HepG2 (cell line): ENCODE measurements around the gene CAT. TPM values are rescaled to one million over a fixed set of nuclear protein-coding genes. Genes with fewer than 3 reads are reported as not detected.
A peak's percentile ranks its signal among the peaks of the same experiment; 100 is the strongest.

Experiments used
- NFE2L1 ChIP-seq: sonication (generic); formaldehyde crosslinking; IDR thresholded peaks from 2 replicates; pipeline ENCODE4 v1.4.0; 2020; ENCODE audit warnings: missing genetic modification reagents, mild to moderate bottlenecking, borderline replicate concordance
- SALL1 ChIP-seq: sonication (generic); formaldehyde crosslinking; IDR thresholded peaks from 2 replicates; pipeline ENCODE4 v1.8.0; 2022; ENCODE audit warnings: mild to moderate bottlenecking, missing genetic modification reagents
- SOX13 ChIP-seq, 3 experiments: fragments of 450-650 bp in 1 of 3; sonication (generic) in 1 of 3; formaldehyde crosslinking in 1 of 3; IDR thresholded peaks in 2 of 3; conservative IDR thresholded peaks in 1 of 3; 2 replicates each; pipeline versions ENCODE4 v1.5.0 to v1.6.1; 2016 to 2020; ENCODE audit warnings: antibody characterized with exemption in 1 of 3, mild to moderate bottlenecking in 1 of 3, missing compliant biosample characterization in 1 of 3, missing genetic modification reagents in 1 of 3, moderate library complexity in 1 of 3
- ZNF136 ChIP-seq: sonication (generic); formaldehyde crosslinking; IDR thresholded peaks from 2 replicates; pipeline ENCODE4 v1.8.1; 2022; ENCODE audit warnings: low read depth, mild to moderate bottlenecking, moderate library complexity, missing genetic modification reagents
- ZNF577 ChIP-seq: sonication (generic); formaldehyde crosslinking; IDR thresholded peaks from 2 replicates; pipeline ENCODE4 v1.4.0; 2020; ENCODE audit warnings: mild to moderate bottlenecking, low read depth, missing genetic modification reagents, borderline replicate concordance
- polyA plus RNA-seq, 8 experiments: library from polyadenylated mRNA; depleted of rRNA in 3 of 8; stranded (reverse) in 7 of 8; unstranded in 1 of 8; fragments of >200 nt; fragmentation: Illumina TruSeq in 4 of 8; extraction: Trizol in 4 of 8; gene quantifications; 2 replicates each; pipeline versions ENCODE4 v1.2.1 to v1.2.3, GENCODE V29; 2011 to 2016; ENCODE audit warnings: low read depth in 4 of 8, missing spikeins in 1 of 8, mixed read lengths in 1 of 8; ENCODE audit not compliant: insufficient read depth in 1 of 8
- total RNA-seq, 5 experiments: library from RNA; depleted of rRNA; stranded (reverse); fragments of >200 nt; fragmentation: Illumina TruSeq; extraction: Trizol; gene quantifications; 2 replicates each; pipeline ENCODE4 v1.2.3, GENCODE V29; 2016; ENCODE audit warnings: low read depth in 1 of 5
- TF ChIP-seq, protein P1 (sequence below): sonication (generic); formaldehyde crosslinking; IDR thresholded peaks from 2 replicates; pipeline ENCODE4 v1.8.1; 2023; ENCODE audit warnings: mild to moderate bottlenecking, missing genetic modification reagents, borderline replicate concordance
- TF ChIP-seq, protein P2 (sequence below): sonication (generic); formaldehyde crosslinking; IDR thresholded peaks from 2 replicates; pipeline ENCODE4 v1.4.0; 2020; ENCODE audit warnings: missing genetic modification reagents, borderline replicate concordance
- TF ChIP-seq, protein P3 (sequence below): sonication (generic); formaldehyde crosslinking; conservative IDR thresholded peaks from 2 replicates; pipeline ENCODE4 v1.5.0; 2020; ENCODE audit warnings: missing genetic modification reagents
- TF ChIP-seq, protein P4 (sequence below): sonication (generic); formaldehyde crosslinking; IDR thresholded peaks from 2 replicates; pipeline ENCODE4 v1.8.0; 2022; ENCODE audit warnings: mild to moderate bottlenecking, missing genetic modification reagents, moderate library complexity
- TF ChIP-seq, protein P5 (sequence below): sonication (generic); formaldehyde crosslinking; IDR thresholded peaks from 2 replicates; pipeline ENCODE4 v1.5.1; 2020; ENCODE audit warnings: mild to moderate bottlenecking, missing genetic modification reagents, moderate library complexity

Gene CAT
- total and polyA plus RNA-seq, 2 of the 13 experiments (the other 11 are each of a cell fraction or from before 2014, with no cell fraction given), result 107 to 136 TPM

DNA sequence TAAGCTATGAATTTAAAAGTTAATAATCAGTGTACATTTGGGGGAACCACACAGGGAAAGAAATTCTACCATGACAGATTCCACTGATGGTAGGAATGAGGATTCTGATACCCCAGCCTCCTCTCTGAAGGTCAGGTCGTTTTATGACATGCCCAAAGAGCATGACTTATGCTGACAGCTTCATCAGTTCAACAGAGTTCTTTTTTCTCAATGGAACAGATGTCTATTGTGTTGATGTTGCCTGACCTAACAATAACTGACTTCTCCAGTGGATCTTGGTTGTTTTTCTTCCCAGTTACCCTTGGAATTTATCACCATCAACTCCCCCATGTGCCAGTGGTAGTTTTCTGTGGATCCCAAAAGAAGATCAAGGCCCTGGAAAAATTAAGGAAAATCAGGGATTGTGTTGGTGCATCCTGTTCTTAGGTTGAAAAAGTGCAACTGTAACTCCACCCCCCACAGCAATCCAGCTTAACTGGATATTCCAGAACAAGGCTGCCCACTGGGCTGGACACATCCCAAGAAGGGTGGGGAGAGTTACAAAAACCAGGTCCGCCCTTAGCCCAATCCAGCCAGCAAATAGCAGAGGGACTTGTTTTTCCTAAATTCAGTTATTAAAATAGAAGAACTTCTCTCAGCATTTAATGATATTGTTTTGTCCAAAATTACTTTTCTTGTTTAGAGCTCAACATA is 31.5 kb upstream of the CAT start (continued):
- TF ChIP-seq SOX13 (IDR thresholded peaks at IDR 0.05) (no peak), SOX13 (CRISPR knock-in tag; conservative IDR thresholded peaks at IDR 0.05 in 1 of 2, IDR thresholded peaks at IDR 0.05 in 1 of 2) (peak in 1 of 2 experiments; percentile 65; a peak in 2 of 4 replicates), ZNF136 (CRISPR knock-in tag) (no peak), NFE2L1 (CRISPR knock-in tag) (no peak), ZNF577 (no peak), SALL1 (CRISPR knock-in tag) (no peak)
- TF ChIP-seq, protein P1, sequence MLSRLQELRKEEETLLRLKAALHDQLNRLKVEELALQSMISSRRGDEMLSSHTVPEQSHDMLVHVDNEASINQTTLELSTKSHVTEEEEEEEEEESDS, result no peak
- TF ChIP-seq, protein P2, sequence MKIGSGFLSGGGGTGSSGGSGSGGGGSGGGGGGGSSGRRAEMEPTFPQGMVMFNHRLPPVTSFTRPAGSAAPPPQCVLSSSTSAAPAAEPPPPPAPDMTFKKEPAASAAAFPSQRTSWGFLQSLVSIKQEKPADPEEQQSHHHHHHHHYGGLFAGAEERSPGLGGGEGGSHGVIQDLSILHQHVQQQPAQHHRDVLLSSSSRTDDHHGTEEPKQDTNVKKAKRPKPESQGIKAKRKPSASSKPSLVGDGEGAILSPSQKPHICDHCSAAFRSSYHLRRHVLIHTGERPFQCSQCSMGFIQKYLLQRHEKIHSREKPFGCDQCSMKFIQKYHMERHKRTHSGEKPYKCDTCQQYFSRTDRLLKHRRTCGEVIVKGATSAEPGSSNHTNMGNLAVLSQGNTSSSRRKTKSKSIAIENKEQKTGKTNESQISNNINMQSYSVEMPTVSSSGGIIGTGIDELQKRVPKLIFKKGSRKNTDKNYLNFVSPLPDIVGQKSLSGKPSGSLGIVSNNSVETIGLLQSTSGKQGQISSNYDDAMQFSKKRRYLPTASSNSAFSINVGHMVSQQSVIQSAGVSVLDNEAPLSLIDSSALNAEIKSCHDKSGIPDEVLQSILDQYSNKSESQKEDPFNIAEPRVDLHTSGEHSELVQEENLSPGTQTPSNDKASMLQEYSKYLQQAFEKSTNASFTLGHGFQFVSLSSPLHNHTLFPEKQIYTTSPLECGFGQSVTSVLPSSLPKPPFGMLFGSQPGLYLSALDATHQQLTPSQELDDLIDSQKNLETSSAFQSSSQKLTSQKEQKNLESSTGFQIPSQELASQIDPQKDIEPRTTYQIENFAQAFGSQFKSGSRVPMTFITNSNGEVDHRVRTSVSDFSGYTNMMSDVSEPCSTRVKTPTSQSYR, result no peak
- TF ChIP-seq, protein P3, sequence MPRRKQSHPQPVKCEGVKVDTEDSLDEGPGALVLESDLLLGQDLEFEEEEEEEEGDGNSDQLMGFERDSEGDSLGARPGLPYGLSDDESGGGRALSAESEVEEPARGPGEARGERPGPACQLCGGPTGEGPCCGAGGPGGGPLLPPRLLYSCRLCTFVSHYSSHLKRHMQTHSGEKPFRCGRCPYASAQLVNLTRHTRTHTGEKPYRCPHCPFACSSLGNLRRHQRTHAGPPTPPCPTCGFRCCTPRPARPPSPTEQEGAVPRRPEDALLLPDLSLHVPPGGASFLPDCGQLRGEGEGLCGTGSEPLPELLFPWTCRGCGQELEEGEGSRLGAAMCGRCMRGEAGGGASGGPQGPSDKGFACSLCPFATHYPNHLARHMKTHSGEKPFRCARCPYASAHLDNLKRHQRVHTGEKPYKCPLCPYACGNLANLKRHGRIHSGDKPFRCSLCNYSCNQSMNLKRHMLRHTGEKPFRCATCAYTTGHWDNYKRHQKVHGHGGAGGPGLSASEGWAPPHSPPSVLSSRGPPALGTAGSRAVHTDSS (CRISPR knock-in tag), result no peak
- TF ChIP-seq, protein P4, sequence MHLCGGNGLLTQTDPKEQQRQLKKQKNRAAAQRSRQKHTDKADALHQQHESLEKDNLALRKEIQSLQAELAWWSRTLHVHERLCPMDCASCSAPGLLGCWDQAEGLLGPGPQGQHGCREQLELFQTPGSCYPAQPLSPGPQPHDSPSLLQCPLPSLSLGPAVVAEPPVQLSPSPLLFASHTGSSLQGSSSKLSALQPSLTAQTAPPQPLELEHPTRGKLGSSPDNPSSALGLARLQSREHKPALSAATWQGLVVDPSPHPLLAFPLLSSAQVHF (CRISPR knock-in tag), result no peak
- TF ChIP-seq, protein P5, sequence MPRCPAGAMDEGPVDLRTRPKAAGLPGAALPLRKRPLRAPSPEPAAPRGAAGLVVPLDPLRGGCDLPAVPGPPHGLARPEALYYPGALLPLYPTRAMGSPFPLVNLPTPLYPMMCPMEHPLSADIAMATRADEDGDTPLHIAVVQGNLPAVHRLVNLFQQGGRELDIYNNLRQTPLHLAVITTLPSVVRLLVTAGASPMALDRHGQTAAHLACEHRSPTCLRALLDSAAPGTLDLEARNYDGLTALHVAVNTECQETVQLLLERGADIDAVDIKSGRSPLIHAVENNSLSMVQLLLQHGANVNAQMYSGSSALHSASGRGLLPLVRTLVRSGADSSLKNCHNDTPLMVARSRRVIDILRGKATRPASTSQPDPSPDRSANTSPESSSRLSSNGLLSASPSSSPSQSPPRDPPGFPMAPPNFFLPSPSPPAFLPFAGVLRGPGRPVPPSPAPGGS (CRISPR knock-in tag), result no peak
